Measurements from ENCODE around the gene PLCH2.

The PLCH2 gene

DNA sequence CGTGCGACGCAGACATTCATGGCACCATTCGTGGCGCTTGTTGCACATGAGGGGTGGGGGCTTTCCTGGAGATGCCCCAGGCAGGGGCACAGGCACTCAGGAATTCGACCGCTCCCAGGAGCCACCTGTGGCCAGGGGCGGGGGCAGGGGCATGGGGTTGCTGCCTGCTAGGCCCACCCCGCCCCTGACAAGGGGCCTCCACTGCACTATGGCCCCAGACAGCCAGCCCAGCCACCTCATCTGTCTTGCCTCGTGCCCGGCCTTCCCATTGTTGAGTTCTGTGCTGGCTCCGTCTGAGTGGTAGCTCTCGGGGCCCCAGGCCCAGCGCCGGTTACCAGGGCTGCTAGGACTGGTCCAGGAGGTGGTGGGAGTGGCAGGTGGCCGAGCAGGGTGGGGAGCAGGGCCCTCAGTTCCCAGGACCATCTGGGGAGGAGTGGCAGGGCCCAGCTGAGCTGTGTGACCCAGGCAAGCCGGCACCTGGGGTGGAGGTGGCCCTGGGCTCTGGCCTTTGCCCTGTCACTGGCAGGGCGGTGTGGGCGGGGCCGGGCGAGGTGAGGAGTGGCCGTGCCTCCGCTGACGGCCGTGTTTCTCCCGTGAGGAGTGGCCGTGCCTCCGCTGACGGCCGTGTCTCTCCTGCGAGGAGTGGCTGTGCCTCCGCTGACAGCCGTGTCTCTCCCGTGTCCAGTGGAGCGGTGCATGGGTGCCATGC lies 1.9 kb downstream of the PLCH2 start:
- no peaks in the 10 kb centered on the region for H3K9me3 ChIP-seq (ENCODE audit: control insufficient read depth, insufficient read depth, low read length)
- H3K4me3 ChIP-seq (ENCODE audit: low read length), result no peak overlapping the region
- H4K20me1 ChIP-seq (ENCODE audit: control insufficient read depth, insufficient read depth, low read depth, low read length), result no peaks in the 10 kb centered on the region; the same call in 1 of the 2 replicates
- no peak overlapping the region for H3K27ac ChIP-seq (ENCODE audit: low read depth, low read length)
- no peaks in the 10 kb centered on the region for H3K4me1 ChIP-seq (ENCODE audit: control insufficient read depth, low read length)
- no peaks in the 10 kb centered on the region for H3F3A ChIP-seq (ENCODE audit: control insufficient read depth, insufficient read depth)
- no peaks in the 10 kb centered on the region for H3K9me2 ChIP-seq (replicated peaks; ENCODE audit: control insufficient read depth, low read length)
- TF ChIP-seq EZH2phosphoT487 (IDR thresholded peaks at IDR 0.05; ENCODE audit: borderline replicate concordance, low read length), result no peak
- TF ChIP-seq, protein P1, sequence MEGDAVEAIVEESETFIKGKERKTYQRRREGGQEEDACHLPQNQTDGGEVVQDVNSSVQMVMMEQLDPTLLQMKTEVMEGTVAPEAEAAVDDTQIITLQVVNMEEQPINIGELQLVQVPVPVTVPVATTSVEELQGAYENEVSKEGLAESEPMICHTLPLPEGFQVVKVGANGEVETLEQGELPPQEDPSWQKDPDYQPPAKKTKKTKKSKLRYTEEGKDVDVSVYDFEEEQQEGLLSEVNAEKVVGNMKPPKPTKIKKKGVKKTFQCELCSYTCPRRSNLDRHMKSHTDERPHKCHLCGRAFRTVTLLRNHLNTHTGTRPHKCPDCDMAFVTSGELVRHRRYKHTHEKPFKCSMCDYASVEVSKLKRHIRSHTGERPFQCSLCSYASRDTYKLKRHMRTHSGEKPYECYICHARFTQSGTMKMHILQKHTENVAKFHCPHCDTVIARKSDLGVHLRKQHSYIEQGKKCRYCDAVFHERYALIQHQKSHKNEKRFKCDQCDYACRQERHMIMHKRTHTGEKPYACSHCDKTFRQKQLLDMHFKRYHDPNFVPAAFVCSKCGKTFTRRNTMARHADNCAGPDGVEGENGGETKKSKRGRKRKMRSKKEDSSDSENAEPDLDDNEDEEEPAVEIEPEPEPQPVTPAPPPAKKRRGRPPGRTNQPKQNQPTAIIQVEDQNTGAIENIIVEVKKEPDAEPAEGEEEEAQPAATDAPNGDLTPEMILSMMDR (IDR thresholded peaks at IDR 0.05; ENCODE audit: low read depth, low read length, poor library complexity, severe bottlenecking), result no peak
- no peaks in the 10 kb centered on the region for H3K27me3 ChIP-seq (ENCODE audit: control insufficient read depth, low read length)
- no peaks in the 10 kb centered on the region for H3K79me2 ChIP-seq (ENCODE audit: control insufficient read depth, low read length)
- H3K36me3 ChIP-seq (ENCODE audit: control insufficient read depth, low read length), result no peaks in the 10 kb centered on the region
- H3K4me2 ChIP-seq (ENCODE audit: low read length), result no peak overlapping the region

DNA sequence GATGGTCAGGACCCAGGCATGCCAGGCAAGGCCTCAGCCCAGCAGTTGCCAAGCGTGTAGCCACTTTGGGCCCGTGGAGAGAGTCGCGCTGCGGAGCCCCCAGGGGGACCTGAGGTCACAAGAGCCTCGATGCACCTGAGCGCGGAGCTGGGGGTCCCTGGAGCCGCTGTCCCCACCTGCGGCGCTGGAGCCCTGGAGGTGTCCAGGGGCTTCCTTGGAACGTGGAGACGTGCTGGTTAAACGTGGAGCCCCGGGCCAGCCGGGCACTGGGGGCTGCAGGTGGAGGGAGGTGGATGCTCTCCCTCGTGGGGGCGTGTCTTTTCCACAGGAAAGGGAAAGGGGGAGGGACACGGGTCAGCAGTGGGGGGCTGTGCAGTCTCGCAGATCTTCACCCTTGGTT lies 3.1 kb downstream of the PLCH2 start:
- Histone ChIP-seq H3K4me1 (ENCODE audit: control insufficient read depth, low read length) (no peaks in the 10 kb centered on the region), H4K20me1 (ENCODE audit: control insufficient read depth, insufficient read depth, low read depth, low read length) (no peaks in the 10 kb centered on the region; the same call in 1 of the 2 replicates), H3K27ac (ENCODE audit: low read depth, low read length) (no peak overlapping the region), H3K9me2 (replicated peaks; ENCODE audit: control insufficient read depth, low read length) (no peaks in the 10 kb centered on the region), H3K4me3 (ENCODE audit: low read length) (no peak overlapping the region), H3K27me3 (ENCODE audit: control insufficient read depth, low read length) (no peaks in the 10 kb centered on the region), H3K36me3 (ENCODE audit: control insufficient read depth, low read length) (no peaks in the 10 kb centered on the region), H3F3A (ENCODE audit: control insufficient read depth, insufficient read depth) (no peaks in the 10 kb centered on the region), H3K79me2 (ENCODE audit: control insufficient read depth, low read length) (no peaks in the 10 kb centered on the region), H3K9me3 (ENCODE audit: control insufficient read depth, insufficient read depth, low read length) (no peaks in the 10 kb centered on the region), H3K4me2 (ENCODE audit: low read length) (no peak overlapping the region)
- TF ChIP-seq, protein P1 (IDR thresholded peaks at IDR 0.05; ENCODE audit: low read depth, low read length, poor library complexity, severe bottlenecking), result no peak
- TF ChIP-seq EZH2phosphoT487 (IDR thresholded peaks at IDR 0.05; ENCODE audit: borderline replicate concordance, low read length), result no peak

DNA sequence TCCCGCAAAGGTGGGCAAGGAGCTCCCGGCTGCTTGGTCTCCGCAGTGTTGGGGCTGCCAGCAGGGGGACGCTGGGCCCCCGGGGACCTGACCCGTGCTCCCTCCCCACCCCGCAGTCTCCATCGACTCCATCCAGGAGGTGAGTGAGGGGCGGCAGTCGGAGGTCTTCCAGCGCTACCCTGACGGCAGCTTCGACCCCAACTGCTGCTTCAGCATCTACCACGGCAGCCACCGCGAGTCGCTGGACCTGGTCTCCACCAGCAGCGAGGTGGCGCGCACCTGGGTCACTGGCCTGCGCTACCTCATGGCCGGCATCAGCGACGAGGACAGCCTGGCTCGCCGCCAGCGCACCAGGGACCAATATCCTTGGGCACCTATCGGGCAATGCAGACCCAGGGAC lies 3.5 kb downstream of the PLCH2 start:
- TF ChIP-seq, protein P1 (IDR thresholded peaks at IDR 0.05; ENCODE audit: low read depth, low read length, poor library complexity, severe bottlenecking), result no peak
- no peak for TF ChIP-seq EZH2phosphoT487 (IDR thresholded peaks at IDR 0.05; ENCODE audit: borderline replicate concordance, low read length)
- H3K9me3 ChIP-seq (ENCODE audit: control insufficient read depth, insufficient read depth, low read length), result no peaks in the 10 kb centered on the region
- H3K4me1 ChIP-seq (ENCODE audit: control insufficient read depth, low read length), result no peaks in the 10 kb centered on the region
- no peak overlapping the region for H3K4me2 ChIP-seq (ENCODE audit: low read length)
- H3K9me2 ChIP-seq (replicated peaks; ENCODE audit: control insufficient read depth, low read length), result no peaks in the 10 kb centered on the region
- H3K27me3 ChIP-seq (ENCODE audit: control insufficient read depth, low read length), result no peaks in the 10 kb centered on the region
- no peaks in the 10 kb centered on the region for H3F3A ChIP-seq (ENCODE audit: control insufficient read depth, insufficient read depth)
- H3K27ac ChIP-seq (ENCODE audit: low read depth, low read length), result no peak overlapping the region
- no peaks in the 10 kb centered on the region for H3K36me3 ChIP-seq (ENCODE audit: control insufficient read depth, low read length)
- no peaks in the 10 kb centered on the region for H3K79me2 ChIP-seq (ENCODE audit: control insufficient read depth, low read length)
- H4K20me1 ChIP-seq (ENCODE audit: control insufficient read depth, insufficient read depth, low read depth, low read length), result no peaks in the 10 kb centered on the region; the same call in 1 of the 2 replicates
- no peak overlapping the region for H3K4me3 ChIP-seq (ENCODE audit: low read length)

Measured in DOHH2 (cell line).